GM12878 (cell line): Measurements from ENCODE around the gene SURF2. TPM values are rescaled to one million over a fixed set of nuclear protein-coding genes. Genes with fewer than 3 reads are reported as not detected.
A peak's percentile ranks its signal among the peaks of the same experiment; 100 is the strongest.

Experiments
- ATAC-seq: fragments of 200-7000 bp; cut with Tn5 transposase; 3 replicates; pipeline ENCODE4 v1.9.1; 2020; ENCODE audit warnings: mild to moderate bottlenecking, moderate library complexity
- BruUV-seq: library from RNA; stranded (reverse); fragments of 400-500 nt; replicated peaks from 2 replicates; lab custom pipeline; 2021; lab: Mats Ljungman, UMichigan
- CTCF ChIA-PET: fragments of 300-600 bp; sonication (Branson Sonifier 250); formaldehyde crosslinking; extraction: SDS; loops from one replicate; lab custom pipeline; 2021; ENCODE audit warnings: inconsistent platforms; lab: Yijun Ruan, JAX
- POLR2A ChIA-PET: fragments of 350-600 bp; formaldehyde crosslinking; extraction: SDS; loops from one replicate; lab custom pipeline; 2021; ENCODE audit warnings: inconsistent platforms; lab: Charles Lee
- RAD21 ChIA-PET: fragments of 300-600 bp; sonication (Branson Sonifier 250); formaldehyde crosslinking; loops from one replicate; lab custom pipeline; 2023; ENCODE audit warnings: antibody characterized with exemption; ENCODE audit not compliant: unreplicated experiment; lab: Charles Lee
- SMC1A ChIA-PET: fragments of 300-600 bp; sonication (Branson Sonifier 250); formaldehyde crosslinking; loops from one replicate; lab custom pipeline; 2023; ENCODE audit not compliant: unreplicated experiment, uncharacterized antibody; lab: Charles Lee
- DNase-seq: peaks from one replicate; pipeline ENCODE4 v3.0.0-alpha.2; 2011; ENCODE audit warnings: low read depth, low spot score
- FAIRE-seq: peaks from 3 replicates; lab custom pipeline; 2011; peaks lifted over from hg19 to GRCh38; lab: Jason Lieb, UNC
- H2AFZ ChIP-seq: 2 replicates; pipeline ENCODE4 v1.6.0; 2011; ENCODE audit warnings: low read depth, low read length, control low read depth; ENCODE audit not compliant: control insufficient read depth
- H3K27ac ChIP-seq: 2 replicates; pipeline ENCODE4 v1.5.1; 2011; ENCODE audit warnings: control low read depth; ENCODE audit not compliant: control insufficient read depth, insufficient read depth
- H3K27me3 ChIP-seq, 2 experiments: replicated peaks in 1 of 2; 2 replicates each; pipeline versions ENCODE4 v1.6.0 to v1.6.1; 2011; ENCODE audit warnings: low read length in 1 of 2; ENCODE audit not compliant: control insufficient read depth in 2 of 2, insufficient read depth in 2 of 2
- H3K36me3 ChIP-seq, 2 experiments: 2 replicates each; pipeline ENCODE4 v1.5.1; 2011; ENCODE audit warnings: low read length in 1 of 2; ENCODE audit not compliant: control insufficient read depth in 2 of 2, insufficient read depth in 2 of 2
- H3K4me1 ChIP-seq: 2 replicates; pipeline ENCODE4 v1.6.1; 2011; ENCODE audit warnings: mild to moderate bottlenecking, low read length, moderate library complexity, mixed read lengths; ENCODE audit not compliant: control insufficient read depth, insufficient read depth
- H3K4me2 ChIP-seq: 2 replicates; pipeline ENCODE4 v1.6.0; 2011; ENCODE audit warnings: control low read depth; ENCODE audit not compliant: control insufficient read depth, insufficient read depth
- H3K4me3 ChIP-seq: fragments of 200-600 bp; sonication (generic); 2 replicates; pipeline ENCODE4 v1.5.1; 2016
- H3K79me2 ChIP-seq: 2 replicates; pipeline ENCODE4 v1.6.0; 2011; ENCODE audit warnings: low read length; ENCODE audit not compliant: control insufficient read depth, insufficient read depth
- H3K9ac ChIP-seq: 2 replicates; pipeline ENCODE4 v1.8.0; 2011; ENCODE audit warnings: low read length, control low read depth, mixed read lengths; ENCODE audit not compliant: control insufficient read depth, insufficient read depth
- H3K9me3 ChIP-seq: replicated peaks from 3 replicates; pipeline ENCODE4 v1.5.1; 2011; ENCODE audit warnings: mild to moderate bottlenecking, low read length; ENCODE audit not compliant: control insufficient read depth, insufficient read depth
- H4K20me1 ChIP-seq: 2 replicates; pipeline ENCODE4 v1.6.0; 2011; ENCODE audit not compliant: control insufficient read depth, insufficient read depth
- BMI1 ChIP-seq: fragments of 450-650 bp; IDR thresholded peaks from 2 replicates; pipeline ENCODE4 v1.6.1; 2016; ENCODE audit warnings: mild to moderate bottlenecking, moderate library complexity, borderline replicate concordance
- DPF2 ChIP-seq: fragments of 450-650 bp; IDR thresholded peaks from 2 replicates; pipeline ENCODE4 v1.6.1; 2017; ENCODE audit warnings: mild to moderate bottlenecking
- POLR2A ChIP-seq: IDR thresholded peaks from 2 replicates; pipeline ENCODE4 v1.6.1; 2011; ENCODE audit warnings: low read depth, mild to moderate bottlenecking, low read length
- RBBP5 ChIP-seq: fragments of 200-600 bp; sonication (generic); conservative IDR thresholded peaks from 2 replicates; pipeline ENCODE4 v1.6.1; 2016
- SUPT20H ChIP-seq: IDR thresholded peaks from 2 replicates; pipeline ENCODE4 v1.6.1; 2011; ENCODE audit warnings: low read depth, mild to moderate bottlenecking, low read length, moderate library complexity, borderline replicate concordance; ENCODE audit not compliant: control insufficient read depth
- TCF3 ChIP-seq: IDR thresholded peaks from 2 replicates; pipeline ENCODE4 v1.6.1; 2012; ENCODE audit warnings: low read depth, mild to moderate bottlenecking, low read length, borderline replicate concordance; ENCODE audit not compliant: insufficient read depth
- WGBS: methylation state at CpG from one replicate; pipeline ENCODE4 v1.1.6; 2016; ENCODE audit warnings: low lambda C conversion rate; ENCODE audit not compliant: insufficient replicate concordance, insufficient coverage; ENCODE audit errors: missing lambda C conversion rate; 5-methylcytosine and 5-hydroxymethylcytosine counted together
- in situ Hi-C: fragments of 300-500 bp; cut with MboI; formaldehyde crosslinking; loops from 9 replicates; pipeline ENCODE4 v1.14.3; 2018; ENCODE audit warnings: mixed read lengths
- intact Hi-C: fragments of 100-400 bp; cut with micrococcal nuclease; formaldehyde crosslinking; loops from one replicate; pipeline ENCODE4 v1.14.2; 2022; ENCODE audit not compliant: unreplicated experiment
- polyA plus RNA-seq, 11 experiments: library from polyadenylated mRNA; depleted of rRNA in 4 of 11; unstranded in 6 of 11; stranded (reverse) in 5 of 11; fragments of >200 nt; fragmentation: Nextera tagmentation in 4 of 11; fragmentation: Illumina TruSeq in 1 of 11; extraction: Ambion mirVana in 4 of 11; extraction: Trizol in 1 of 11; gene quantifications; 1 replicate in 1 of 11; 2 replicates in 10 of 11; pipeline versions ENCODE4 v1.2.1 to v1.2.3, GENCODE V29; 2011 to 2016; ENCODE audit warnings: inconsistent platforms in 2 of 11, missing spikeins in 2 of 11, low read depth in 1 of 11
- total RNA-seq, 4 experiments: library from RNA; depleted of rRNA in 3 of 4; stranded (reverse); fragments of >200 nt in 3 of 4; fragmentation: Illumina TruSeq in 1 of 4; extraction: Trizol in 1 of 4; gene quantifications; 2 replicates each; pipeline versions ENCODE4 v1.2.1 to v1.2.3, GENCODE V29; 2013 to 2021
- TF ChIP-seq, protein P1 (sequence below): fragments of 450-650 bp; IDR thresholded peaks from 2 replicates; pipeline ENCODE4 v1.6.1; 2018; ENCODE audit warnings: mild to moderate bottlenecking, low read depth, moderate library complexity; ENCODE audit not compliant: partially characterized antibody

SURF2 gene
- total and polyA plus RNA-seq, 10 of the 15 experiments (the other 5 are each of a cell fraction or from before 2014, with no cell fraction given), result 4.0 to 41.7 (median 20.8) TPM

DNA sequence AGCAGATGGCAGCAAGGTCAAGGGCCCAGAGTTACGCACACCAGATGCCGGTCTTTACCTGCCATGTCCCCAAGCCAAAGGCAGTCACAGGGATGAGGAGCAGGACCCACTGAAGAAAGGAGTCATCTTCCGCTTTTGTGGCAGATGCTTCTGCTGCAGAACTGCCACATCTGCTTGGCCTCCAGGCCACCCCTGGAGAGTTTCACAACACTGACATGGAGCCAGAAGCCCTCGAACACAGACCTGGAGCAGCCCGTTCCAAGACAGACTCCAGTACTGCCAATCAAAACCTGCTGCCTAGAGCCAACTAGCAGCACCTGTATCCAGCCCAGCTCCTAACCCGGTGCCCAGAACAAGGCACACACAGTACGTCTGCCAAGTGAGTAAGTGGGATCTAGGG, 1.6 kb upstream of the SURF2 start:
- BruUV-seq, result no TSS peak
- no peaks in the 10 kb centered on the region for H3K9me3 ChIP-seq
- WGBS, result 92% methylated on average over 7 of the region's 7 CpGs
- H3K4me3 ChIP-seq, result peak overlapping the region; percentile 91; the same call in 1 of the 2 replicates
- intact Hi-C loops, result no loop called here
- ATAC-seq (no peak), FAIRE-seq (no peak), DNase-seq (no peak)
- no peaks in the 10 kb centered on the region for H3K27me3 ChIP-seq
- no peak overlapping the region for H3K9ac ChIP-seq
- POLR2A ChIA-PET, result interaction anchor here (1.1 kb wide), 1 partner anchor 20 kb away, joined by 3 read pairs; no protein-coding TSS in a partner anchor
- peaks cover 4% of the 10 kb centered on the region for H3K4me1 ChIP-seq
- no peak overlapping the region for H3K4me2 ChIP-seq
- TF ChIP-seq RBBP5 (no peak), POLR2A (peak; percentile 40)
- SMC1A ChIA-PET, result no interaction called here
- CTCF ChIA-PET, result interaction anchor here (3.1 kb wide), 1 partner anchor 17 kb away, joined by 16 read pairs; no protein-coding TSS in a partner anchor
- peaks cover 30% of the 10 kb centered on the region for H3K79me2 ChIP-seq
- H3K36me3 ChIP-seq, result peaks cover 19 to 34% of the 10 kb centered on the region in 2 experiments
- in situ Hi-C loops, result no loop called here
- H3K27ac ChIP-seq, result no peak overlapping the region
- no peak overlapping the region for H2AFZ ChIP-seq
- H4K20me1 ChIP-seq, result no peaks in the 10 kb centered on the region; the same call in 1 of the 2 replicates
- RAD21 ChIA-PET, result no interaction called here

DNA sequence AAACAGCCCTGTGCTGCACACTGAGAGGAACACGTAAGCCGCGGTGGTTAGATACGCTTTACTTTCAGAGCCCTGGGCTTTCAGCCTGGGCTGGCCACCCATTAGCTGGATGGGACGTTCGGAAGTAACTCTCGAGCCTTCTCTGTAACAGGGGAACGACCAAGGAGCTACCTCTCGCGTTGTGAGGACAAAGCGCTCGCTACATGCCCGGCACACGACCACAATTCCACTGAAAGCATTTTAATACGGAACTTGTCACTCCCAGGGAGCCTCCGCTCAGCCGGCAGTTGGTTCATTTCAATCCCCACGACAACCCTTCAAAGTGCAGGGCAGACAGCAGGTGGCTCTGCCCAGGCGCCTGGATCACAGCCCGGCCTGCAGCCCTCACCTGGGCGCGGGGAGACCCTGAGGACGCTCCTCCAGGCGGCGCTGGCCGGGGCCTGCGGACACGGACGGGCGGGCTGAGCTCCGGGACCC, 431 bp upstream of the SURF2 start:
- ChIA-PET RAD21 (interaction anchor here (0.6 to 1.4 kb wide), 3 partner anchors 61 to 189 kb away, joined by 3 read pairs; no protein-coding TSS in a partner anchor), CTCF (interaction anchor here (0.8 to 3.1 kb wide), 6 partner anchors 9 to 123 kb away, joined by 3 to 16 read pairs (median 3); partner anchors contain the start of gene SLC2A6), SMC1A (interaction anchor here (0.6 kb wide), 3 partner anchors 26 to 779 kb away, joined by 3 to 5 read pairs (median 4); no protein-coding TSS in a partner anchor), POLR2A (interaction anchor here (0.9 to 2.2 kb wide), 7 partner anchors 8 to 26 kb away, joined by 3 to 10 read pairs (median 3); partner anchors contain the start of genes MED22, RPL7A and STKLD1)
- DNase-seq, result no peak
- H3K79me2 ChIP-seq, result peaks cover 21% of the 10 kb centered on the region
- H2AFZ ChIP-seq, result no peak overlapping the region
- peaks cover 17 to 27% of the 10 kb centered on the region in 2 experiments for H3K36me3 ChIP-seq
- intact Hi-C loops (no loop called here), in situ Hi-C loops (no loop called here)
- peak overlapping the region; percentile 91 for H3K4me3 ChIP-seq
- no peak for FAIRE-seq
- no peaks in the 10 kb centered on the region for H3K9me3 ChIP-seq
- H3K4me1 ChIP-seq, result no peaks in the 10 kb centered on the region; the same call in none of the 2 replicates
- 2% methylated on average over 28 of the region's 31 CpGs for WGBS
- H3K4me2 ChIP-seq, result peak overlapping the region; percentile 45
- BruUV-seq, result TSS peak; percentile 62
- H3K27ac ChIP-seq, result peak overlapping the region; percentile 33
- TF ChIP-seq, protein P1, sequence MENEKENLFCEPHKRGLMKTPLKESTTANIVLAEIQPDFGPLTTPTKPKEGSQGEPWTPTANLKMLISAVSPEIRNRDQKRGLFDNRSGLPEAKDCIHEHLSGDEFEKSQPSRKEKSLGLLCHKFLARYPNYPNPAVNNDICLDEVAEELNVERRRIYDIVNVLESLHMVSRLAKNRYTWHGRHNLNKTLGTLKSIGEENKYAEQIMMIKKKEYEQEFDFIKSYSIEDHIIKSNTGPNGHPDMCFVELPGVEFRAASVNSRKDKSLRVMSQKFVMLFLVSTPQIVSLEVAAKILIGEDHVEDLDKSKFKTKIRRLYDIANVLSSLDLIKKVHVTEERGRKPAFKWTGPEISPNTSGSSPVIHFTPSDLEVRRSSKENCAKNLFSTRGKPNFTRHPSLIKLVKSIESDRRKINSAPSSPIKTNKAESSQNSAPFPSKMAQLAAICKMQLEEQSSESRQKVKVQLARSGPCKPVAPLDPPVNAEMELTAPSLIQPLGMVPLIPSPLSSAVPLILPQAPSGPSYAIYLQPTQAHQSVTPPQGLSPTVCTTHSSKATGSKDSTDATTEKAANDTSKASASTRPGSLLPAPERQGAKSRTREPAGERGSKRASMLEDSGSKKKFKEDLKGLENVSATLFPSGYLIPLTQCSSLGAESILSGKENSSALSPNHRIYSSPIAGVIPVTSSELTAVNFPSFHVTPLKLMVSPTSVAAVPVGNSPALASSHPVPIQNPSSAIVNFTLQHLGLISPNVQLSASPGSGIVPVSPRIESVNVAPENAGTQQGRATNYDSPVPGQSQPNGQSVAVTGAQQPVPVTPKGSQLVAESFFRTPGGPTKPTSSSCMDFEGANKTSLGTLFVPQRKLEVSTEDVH, result no peak
- TF ChIP-seq BMI1 (no peak), DPF2 (no peak), TCF3 (0 out of 2 replicates have a peak, but pooled peaks have one; percentile 2), SUPT20H (no peak)
- peak; percentile 41 for ATAC-seq
- no peaks in the 10 kb centered on the region; the same call in 1 of the 2 replicates for H4K20me1 ChIP-seq
- peak overlapping the region; percentile 83 for H3K9ac ChIP-seq
- H3K27me3 ChIP-seq, result no peaks in the 10 kb centered on the region
